Measurements from ENCODE around the gene INPP1.
"Not testable (repeated sequence)": the region's sequence is repeated elsewhere in the genome, so short reads cannot be mapped to it uniquely, and the experiment has no call there.

Gene INPP1

DNA sequence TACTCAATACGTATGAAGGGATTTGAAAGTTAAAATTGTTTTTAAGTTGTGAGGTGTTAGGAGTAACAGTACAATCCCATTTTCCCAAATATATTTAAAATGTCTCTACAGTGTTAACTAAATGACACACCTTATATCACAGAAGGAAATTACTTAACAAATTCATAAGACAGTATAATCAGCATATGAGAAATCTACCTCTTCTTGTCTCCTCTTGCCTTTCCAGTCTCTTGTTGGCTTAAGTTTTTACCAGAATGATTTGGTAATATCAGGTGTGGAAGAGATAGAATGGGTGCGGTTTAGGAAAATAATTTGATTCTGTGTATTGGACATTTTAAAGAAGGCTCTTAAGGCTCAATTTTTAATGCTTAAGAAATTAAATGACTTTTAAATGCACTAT lies 9.5 kb upstream of the INPP1 start:
- DNase-seq = no peak

DNA sequence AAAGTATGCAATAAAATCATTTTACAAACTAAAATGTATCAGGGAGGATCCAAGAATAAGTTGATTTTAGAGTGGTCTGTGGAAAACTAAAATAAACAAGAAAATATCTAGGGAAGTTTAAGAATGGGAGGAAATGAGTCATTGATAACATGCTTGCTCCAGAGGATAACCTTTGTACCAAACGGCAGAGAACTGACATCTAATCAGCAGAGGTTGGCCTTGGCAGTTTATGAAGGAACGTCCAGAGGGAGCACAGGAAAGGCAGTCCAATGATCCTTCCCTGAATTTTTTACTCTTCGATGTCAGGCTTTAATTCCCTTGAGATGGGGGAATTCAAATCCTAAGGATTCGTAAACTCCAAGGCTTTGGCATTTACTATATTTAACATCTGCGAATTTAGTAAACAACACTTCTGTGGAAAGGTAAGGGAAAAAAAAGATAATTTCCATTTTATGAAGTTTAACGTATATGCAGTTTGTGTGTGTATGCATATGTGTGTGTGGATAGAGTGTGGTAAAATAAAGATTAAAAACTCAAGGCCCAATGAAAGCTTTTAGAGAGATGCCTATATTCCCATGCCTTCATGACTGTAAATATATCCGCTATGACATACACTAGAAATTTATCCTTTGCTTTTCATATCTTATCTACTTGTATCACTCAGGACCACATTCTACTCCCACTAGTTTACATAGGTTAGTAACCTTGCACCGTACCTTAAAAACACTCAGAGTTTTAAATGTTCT lies 8.7 kb upstream of the INPP1 start:
- no peak for DNase-seq

DNA sequence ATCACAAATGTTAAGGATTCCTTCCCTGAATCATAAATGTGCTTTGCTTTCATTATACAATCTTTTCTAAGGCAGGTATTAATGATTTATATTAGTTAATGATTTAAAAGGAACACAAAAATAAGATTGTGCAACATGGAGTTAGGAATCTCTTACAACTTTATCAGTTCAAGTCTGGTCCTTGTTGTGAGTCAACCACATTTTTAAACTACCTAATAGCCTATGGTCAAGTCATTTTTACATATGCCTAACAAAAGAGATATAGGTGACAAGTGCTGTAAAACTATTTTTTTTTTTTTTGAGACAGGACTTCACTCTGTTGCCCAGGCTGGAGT lies 8.2 kb upstream of the INPP1 start:
- DNase-seq = no peak

DNA sequence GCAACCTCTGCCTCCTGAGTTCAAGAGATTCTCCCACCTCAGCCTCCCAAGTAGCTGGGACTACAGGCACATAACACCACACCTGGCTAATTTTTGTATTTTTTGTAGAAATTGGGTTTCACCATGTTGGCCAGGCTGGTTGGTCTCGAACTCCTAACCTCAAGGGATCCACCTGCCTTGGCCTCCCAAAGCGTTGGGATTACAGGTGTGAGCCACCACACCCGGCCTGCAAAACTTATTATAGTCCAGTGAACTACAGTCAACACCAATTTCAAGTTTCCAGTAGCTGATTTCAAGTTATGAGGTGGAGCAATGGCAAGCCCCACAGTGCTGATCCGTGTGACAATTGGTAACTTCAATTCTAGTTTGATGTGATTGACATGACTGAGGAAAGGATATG lies 7.8 kb upstream of the INPP1 start:
- not testable (repeated sequence) for DNase-seq

DNA sequence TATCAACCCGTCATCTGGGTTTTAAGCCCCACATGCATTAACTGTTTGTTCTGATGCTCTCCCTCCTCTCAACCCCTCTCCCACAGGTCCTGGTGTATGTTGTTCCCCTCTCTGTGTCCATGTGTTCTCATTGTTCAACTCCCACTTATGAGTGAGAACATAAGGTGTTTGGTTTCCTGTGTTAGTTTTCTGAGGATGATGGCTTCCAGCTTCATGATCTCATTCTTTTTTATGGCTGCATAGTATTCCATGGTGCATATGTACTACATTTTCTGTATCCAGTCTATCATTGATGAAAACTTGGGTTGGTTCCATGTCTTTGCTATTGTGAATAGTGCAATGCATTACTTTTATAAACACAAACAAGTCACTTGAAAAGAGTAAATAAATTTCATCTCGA lies 7.0 kb upstream of the INPP1 start:
- DNase-seq = no peak

DNA sequence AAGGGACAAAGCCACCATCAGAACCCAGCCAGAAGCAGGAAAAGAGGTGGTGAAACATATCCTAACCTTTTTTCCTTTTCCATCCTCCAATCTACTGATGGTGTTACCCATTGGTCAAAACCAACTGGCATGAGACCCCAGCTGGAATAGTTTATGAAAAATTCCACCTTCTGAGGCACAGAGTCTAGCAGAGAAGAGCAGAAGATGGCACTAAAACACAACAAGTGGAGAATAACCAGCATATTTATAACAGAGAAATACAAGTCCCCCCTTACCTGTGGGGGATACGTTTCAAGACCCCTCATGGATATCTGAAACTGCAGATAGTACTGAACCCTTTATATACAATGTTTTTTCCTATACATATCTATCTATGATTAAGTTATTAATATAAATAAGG lies 4.9 kb upstream of the INPP1 start:
- DNase-seq = no peak

DNA sequence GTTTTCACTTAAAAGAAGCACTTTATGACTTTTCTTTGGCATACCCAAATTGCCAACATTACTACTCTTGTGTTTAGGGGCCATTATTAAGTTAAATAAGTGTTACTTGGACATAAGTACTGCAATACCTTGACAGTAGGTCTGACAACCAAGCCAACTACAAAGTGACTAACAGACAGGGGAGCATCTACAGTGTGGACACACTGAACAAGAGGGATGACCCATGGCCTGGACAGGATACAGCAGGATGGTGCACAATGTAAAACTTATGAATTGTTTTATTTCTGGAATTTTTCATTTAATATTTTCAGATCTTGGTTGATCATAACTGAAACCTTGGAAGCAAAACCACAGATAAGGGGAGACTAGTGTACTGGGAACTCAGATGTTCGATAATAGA lies 4.0 kb upstream of the INPP1 start:
- DNase-seq = no peak

DNA sequence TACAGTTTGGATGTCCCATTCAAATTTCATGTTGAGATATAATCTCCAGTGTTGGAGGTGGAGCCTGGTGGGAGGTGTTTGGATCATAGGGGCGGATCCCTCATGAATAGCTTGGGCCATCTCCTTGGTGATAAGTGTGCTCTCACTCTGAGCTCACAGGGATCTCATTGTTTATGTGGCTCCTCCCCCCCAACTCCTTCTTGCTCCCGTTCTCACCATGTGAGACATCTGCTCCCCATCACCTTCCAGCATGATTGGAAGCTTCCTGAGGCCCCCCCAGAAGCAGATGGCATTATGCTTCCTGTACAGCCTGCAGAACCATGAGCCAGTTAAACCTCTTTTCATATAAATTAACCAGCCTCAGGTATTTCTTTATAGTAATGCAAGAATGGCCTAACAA lies 3.0 kb upstream of the INPP1 start:
- DNase-seq = no peak

DNA sequence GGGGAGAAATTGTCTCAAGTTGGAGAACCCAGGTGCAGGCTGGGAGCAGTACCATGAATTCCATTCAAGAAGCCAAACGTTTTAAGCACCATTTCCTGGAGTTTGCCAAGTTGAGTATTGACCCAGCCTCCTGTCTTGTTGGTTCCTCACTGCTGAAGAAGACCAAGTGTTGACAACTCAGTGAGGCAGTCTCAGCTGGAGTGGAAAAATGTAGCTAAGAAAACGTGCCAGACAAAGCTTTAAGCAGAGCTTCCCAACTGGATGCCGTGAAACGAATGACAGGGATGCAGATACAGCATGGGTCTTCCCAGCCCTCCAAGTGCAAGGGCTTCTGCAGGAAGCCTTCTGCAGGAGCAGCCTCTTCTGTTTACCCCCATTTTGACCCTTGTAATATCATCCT lies 778 bp upstream of the INPP1 start:
- no peak for DNase-seq

DNA sequence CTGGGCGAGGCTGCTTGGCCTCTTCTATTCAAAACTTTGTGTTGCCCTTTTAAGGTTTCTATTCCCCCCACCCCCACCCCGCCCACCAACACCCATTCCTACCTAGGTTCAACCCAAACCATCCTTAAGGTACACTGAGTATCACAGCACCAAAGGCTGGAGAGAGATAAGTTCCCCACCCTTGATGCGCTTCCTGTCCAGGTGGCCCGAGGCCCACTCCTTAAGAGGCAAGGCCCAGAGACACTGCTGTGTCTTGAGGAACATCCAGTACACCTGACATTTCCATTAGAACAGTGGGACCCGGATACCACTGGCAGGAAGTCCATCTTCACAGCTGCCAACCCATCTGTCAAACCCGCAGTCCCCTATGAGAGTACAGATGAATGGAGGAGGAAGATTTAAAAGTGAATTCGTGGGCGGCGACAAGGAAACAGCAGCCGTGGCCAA lies 277 bp upstream of the INPP1 start:
- peak in 1 of 56 donors; percentile 67 for DNase-seq

DNA sequence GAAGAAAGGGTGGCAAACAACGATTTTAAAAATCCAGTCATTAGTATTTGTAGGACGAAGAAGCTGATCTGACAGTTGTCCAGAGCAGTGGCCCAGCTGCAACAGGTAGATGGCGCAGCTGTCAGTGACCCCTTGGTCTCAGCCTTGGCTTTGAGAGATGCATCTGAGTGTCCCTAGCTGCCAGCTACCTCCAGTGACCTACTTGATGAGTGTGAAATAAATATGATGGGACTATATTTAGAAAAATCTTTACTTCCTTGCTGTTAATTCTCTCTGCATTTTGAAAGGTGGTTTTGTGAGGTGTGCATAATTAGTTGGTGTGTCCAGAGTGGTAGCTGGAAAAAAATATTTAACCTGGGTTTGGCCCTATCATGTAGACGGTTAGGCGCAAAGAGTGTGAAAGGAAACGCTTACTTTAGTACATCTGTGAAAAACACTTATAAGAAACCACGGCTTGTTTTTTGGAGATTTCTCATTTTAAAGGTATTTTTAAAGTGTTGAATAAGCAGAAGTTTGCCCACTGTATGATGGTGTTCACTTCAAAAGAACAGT lies 963 bp downstream of the INPP1 start:
- peak in 30 of 56 donors; percentile 19 to 76 (median 64) for DNase-seq

DNA sequence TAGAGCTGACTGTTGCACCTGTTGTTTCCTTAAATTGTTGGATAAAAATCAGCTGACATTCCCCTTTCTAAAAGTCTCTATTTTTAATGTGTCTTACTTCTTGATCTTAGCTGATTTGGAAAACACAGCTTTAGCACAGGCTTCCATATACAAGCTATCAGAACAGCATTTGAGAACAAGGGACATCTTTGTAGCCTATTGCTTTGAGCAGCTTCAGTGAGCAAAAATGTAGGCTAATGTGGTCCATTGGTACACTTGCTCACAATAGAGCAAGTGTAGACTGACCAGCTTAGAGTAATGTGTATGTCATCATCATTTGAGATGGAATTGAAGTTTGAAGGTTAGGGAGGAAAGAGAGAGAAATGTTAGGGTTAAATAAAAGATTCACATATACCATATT lies 7.0 kb downstream of the INPP1 start:
- DNase-seq = no peak

DNA sequence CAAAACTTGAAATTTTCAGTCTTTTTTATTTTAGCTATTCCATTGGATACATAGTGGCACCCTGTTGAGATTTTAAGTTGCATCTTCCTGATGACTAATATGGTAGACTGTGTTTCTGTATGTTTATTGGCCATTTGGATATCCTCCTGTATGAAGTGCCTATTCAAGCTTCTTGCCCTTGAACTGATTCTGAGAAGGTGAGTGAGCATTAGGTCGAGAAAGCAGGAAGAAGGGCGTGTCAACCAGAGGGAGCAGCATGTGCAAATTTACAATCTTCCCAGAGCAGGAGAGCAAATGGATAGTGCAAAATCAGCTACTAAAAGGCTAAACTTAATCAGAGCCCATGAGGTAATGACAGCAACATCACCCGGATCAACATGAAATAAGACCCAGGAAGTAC lies 8.6 kb downstream of the INPP1 start:
- DNase-seq = no peak

DNA sequence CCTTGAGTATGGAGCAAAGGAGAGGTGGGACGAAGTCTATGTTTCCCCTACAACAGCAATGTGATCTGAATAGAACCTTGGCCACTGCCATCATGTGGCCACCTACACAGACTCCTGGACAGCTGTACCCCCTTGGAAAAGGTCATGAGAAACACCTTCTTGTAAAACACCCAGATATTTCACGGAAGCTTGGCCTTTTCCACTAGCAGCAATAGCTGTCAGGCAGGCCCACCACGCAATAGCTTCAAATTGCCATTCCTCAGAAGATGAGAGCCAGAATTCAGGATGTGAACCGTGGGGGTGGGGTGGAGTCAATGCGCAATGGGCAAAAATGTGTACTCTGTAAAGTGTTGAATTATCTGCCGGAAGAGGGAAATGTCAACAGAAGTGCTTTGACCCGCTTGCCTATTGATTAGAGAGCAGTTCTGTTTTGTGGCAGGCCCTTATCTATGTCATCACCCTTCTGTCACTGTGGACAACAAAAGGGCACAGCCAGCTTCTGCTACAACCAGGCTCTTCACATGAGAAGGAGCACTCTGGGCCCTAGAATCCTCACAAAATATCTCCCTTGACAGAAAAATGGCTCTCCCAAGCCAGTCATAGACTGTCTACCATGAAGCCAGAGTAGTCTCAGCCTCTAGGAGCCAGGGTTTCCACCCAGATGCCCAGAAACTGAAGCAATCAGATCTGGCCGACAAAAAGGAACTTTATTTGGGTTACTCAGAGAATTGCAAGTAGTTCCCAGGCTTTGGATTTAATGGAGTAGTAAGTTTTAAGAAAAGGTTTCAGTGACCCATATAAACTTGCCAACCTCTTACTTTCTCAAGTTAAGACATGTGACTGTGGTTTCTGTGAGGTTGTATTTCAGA lies 9.5 kb downstream of the INPP1 start:
- peak in 22 of 56 donors; percentile 12 to 73 (median 40) for DNase-seq

DNA sequence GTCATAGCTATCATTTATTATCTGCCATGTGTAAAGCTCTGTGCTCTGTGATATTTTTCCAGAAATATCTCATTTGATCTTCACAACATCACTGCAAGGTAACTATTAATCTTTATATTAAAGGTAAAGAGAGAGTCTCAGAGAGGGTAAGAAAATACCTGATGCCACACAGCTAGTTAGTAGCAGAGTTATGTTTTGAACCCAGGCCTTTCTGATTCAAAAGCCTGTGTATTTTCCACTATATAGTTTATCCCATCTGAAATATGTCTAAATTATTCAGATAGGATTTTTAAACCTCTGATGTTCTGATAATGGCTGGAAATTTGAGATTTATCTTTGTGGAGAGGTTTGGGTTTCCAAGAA lies 10.1 kb downstream of the INPP1 start:
- no peak for DNase-seq

DNA sequence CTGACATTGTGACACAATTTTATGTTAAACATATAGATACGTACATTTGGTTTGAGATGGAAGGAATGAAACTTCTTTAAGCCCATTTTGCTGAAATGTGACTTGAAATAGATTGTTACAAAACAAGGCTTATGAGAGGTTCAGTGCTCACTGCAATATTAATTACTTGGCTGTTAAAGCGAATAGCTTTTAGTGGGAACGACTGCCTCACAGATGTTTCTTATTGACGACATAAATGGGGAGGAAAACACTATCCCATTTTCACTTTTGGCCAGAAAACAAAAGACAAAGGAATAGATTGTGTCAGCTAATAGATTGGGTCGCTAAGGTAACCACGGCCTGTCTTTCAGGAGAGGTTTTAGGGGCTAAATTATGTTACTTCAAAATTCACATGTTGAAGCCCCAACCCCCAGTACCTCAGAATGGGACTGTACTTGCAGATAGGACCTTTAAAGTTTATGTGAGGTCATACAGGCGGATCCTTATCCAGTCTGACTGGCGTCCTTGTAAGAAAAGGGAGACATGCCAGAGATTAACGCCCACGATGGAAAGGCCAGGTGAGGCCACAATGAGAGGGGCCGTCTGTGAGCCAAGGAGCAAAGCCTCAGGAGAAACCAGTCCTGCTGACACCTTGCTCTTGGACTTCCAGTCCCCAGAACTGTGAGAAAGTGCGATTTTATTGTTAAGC lies 10.8 kb downstream of the INPP1 start:
- DNase-seq = no peak

DNA sequence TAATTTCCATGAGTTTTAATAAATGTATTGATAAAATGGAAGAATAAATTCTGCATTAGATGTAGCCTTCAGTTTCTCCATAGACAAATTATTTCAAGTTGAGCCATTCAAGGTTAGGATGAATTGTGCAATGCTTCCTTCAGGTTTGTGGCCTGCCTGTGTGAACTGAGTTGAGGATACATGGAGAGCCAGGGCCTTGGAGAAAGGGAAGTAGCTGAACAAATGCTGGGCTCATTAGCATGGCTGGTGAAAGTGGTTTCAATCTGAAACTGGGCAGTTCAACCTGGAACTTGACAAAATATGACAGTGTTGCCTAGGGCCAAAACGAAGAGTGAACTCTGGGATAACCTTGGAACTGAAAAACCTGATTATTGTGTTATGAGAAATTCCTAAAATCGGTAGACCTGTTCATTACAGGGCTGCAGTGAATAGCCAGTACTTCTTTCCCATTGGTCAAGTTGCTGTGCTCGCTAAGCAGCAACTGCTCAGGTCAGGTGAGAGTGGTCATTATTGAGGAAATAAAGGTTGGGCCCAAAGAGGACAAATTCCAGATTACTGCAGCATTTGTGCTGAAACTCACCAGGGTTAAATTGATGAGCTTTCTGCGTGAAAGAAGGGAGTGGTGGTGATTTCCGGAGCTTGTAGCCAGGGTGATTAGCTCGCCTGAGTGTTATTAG lies 12.7 kb downstream of the INPP1 start:
- peak in 1 of 56 donors; percentile 21 for DNase-seq

DNA sequence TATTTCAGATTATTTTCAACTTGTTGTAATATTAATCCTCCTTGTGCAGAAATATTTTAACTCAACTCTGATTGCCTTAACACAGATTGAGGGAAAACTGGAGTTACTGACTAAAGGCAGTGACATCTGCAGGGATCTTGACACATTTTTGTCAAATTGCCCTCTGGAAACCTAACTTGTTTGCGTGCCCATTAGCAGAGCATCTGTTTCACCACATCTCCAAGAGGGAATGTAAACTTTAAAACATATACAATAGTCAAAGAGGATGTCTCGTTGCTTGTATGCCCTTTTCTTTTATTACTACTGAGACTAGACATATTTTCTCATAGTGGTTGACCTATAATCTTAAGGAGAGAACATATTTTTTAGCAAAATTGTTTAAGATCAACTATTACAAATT lies 14.2 kb downstream of the INPP1 start:
- no peak for DNase-seq

DNA sequence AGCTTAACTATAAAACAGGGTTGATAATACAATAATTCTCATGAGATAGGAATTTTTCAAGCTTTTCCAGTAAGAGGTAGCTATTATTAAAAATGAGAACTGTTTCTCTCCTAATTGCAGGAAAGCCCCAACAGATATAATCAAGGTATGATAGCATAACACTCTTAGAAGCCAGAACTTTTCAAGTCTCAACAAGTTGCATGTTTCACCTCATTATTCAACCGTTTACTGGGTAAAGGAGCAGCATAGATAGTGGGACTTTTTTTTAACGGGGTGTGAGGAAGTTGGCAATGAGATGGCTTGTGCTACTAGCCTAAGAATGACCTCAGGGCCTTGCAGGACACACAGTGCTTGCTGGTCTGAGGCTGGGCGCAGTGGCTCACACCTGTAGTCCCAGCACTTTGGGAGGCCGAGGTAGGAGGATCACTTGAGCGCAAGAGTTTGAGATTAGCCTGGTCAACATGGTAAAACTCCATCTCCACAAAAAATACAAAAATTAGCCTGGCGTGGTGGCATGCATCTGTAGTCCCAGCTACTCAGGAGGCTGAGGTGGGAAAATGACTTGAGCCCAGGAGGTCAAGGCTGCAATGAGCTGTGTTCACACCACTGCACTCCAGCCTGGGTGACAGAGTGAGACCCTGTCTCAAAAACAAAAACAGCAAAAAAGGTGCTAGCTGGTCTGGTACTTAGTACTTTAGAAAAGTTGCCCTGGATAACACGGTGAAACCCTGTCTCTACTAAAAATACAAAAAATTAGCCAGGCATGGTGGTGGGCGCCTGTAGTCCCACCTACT lies 15.5 kb downstream of the INPP1 start:
- not testable (repeated sequence) for DNase-seq

DNA sequence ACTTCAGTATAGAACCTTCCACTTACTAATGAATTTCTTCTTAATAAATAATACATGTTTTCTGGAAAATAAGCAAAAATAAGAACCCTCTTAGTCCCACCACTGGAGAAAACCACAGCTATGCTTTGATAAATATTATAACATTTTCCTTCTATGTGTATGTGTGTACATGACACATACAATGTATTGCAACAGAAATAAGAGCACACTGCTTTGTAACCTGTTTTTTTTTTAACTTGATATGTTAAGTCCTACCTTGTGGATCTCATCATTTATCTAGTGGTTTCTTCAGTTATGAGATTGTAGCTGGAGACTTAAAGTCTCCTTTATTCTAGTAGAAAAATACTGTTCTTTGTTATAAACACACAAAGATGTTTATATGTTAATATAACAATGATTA lies 17.2 kb downstream of the INPP1 start:
- no peak for DNase-seq

DNA sequence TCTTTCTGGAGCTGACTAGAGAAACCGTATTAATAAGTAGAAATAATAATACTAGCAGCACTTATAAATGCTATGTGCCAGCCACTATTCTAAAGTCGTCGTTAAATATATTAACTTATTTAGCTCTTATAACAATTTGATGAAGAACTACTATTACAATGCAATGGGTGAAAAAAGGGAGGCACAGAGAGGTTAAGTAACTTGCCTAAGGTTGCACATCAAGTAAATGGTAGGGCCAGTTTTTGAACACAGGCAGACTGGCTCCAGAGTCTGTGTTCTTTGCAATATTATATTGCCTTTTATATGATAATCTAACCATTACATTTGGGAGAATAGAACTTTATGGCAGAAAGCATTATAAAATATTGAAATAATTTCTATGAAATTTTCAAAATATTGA lies 17.6 kb downstream of the INPP1 start:
- DNase-seq = no peak

All from nucleus accumbens (tissue), 56 donors.